ENCODE data around the gene HIRA. TPM values are rescaled to one million over a fixed set of nuclear protein-coding genes. Genes with fewer than 3 reads are reported as not detected.

HIRA gene
- total and polyA plus RNA-seq, 8 donors: 18.4 to 30.6 (median 25.2) TPM

GRCh38 chr22:19289475-19290161 lies 141.9 kb downstream of the HIRA start:
- peaks cover 6 to 37% of the 10 kb centered on the region in 2 donors for H3K4me1 ChIP-seq
- H3K36me3 ChIP-seq: no peaks in the 10 kb centered on the region
- peaks cover 0 to 10% of the 10 kb centered on the region in 2 donors for H3K27me3 ChIP-seq
- TF ChIP-seq CTCF (IDR thresholded peaks at IDR 0.05): no peak
- DNase-seq (no peak), ATAC-seq (no peak)
- intact Hi-C loops (cut with DNase I): no loop called here
- no peak overlapping the region for H3K27ac ChIP-seq
- no peaks in the 10 kb centered on the region for H3K9me3 ChIP-seq
- H3K4me3 ChIP-seq: no peak overlapping the region

DNA sequence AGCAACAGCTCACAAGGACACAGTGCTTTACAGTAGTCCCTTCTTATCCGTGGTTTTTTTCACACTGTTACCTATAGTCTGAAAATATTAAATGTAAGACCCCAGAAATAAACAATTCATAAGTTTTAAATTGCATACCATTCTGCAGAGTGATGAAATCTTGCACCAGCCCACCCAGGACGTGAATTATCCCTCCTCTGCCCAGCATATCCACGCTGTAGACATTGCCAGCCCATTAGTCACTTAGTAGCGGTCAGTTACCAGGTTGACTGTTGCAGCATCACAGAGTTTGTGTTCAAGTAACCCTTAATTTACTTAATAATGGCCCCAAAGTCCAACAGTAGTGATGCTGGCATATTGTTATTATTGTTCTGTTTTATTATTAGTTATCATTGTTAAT lies 143.6 kb downstream of the HIRA start:
- peaks cover 0 to 10% of the 10 kb centered on the region in 2 donors for H3K27me3 ChIP-seq
- ATAC-seq (no peak), DNase-seq (no peak)
- no peaks in the 10 kb centered on the region for H3K36me3 ChIP-seq
- no peak overlapping the region for H3K4me3 ChIP-seq
- intact Hi-C loops (cut with DNase I): no loop called here
- H3K4me1 ChIP-seq: peaks cover 6 to 35% of the 10 kb centered on the region in 2 donors
- TF ChIP-seq CTCF (IDR thresholded peaks at IDR 0.05): no peak
- H3K27ac ChIP-seq: no peak overlapping the region
- no peaks in the 10 kb centered on the region for H3K9me3 ChIP-seq

GRCh38 chr22:19287076-19287707 lies 144.3 kb downstream of the HIRA start:
- TF ChIP-seq CTCF (IDR thresholded peaks at IDR 0.05): no peak
- H3K36me3 ChIP-seq: no peaks in the 10 kb centered on the region
- intact Hi-C loops (cut with DNase I): no loop called here
- ATAC-seq (no peak), DNase-seq (no peak)
- H3K27me3 ChIP-seq: peaks cover 0 to 10% of the 10 kb centered on the region in 2 donors
- H3K9me3 ChIP-seq: no peaks in the 10 kb centered on the region
- H3K27ac ChIP-seq: no peak overlapping the region
- H3K4me1 ChIP-seq: peaks cover 6 to 28% of the 10 kb centered on the region in 2 donors
- H3K4me3 ChIP-seq: no peak overlapping the region

DNA sequence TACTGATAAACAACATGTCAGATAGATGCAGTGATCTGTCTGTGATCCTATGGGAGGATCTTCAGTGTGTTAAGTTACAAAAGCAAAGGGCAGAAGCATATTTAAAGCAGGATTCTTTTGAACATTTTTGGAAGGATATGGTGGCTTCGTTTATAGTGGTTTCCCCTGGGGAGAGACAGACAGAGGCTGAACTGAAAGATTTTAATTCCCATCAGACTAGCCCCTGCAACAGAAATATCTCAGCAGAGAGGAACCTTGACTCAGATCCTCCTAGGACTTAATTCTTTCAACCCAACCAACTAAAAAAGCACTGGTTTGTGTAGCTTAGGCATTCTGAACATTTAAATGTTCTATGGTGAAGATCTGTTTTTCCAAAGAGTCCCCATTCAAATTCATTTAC lies 145.7 kb downstream of the HIRA start:
- intact Hi-C loops (cut with DNase I): no loop called here
- H3K27ac ChIP-seq: peak overlapping the region in 1 of 2 donors; percentile 30
- H3K4me1 ChIP-seq: peaks cover 6 to 22% of the 10 kb centered on the region in 2 donors
- no peaks in the 10 kb centered on the region for H3K36me3 ChIP-seq
- peaks cover 0 to 5% of the 10 kb centered on the region in 2 donors for H3K27me3 ChIP-seq
- H3K4me3 ChIP-seq: no peak overlapping the region
- no peaks in the 10 kb centered on the region for H3K9me3 ChIP-seq
- no peak for TF ChIP-seq CTCF (IDR thresholded peaks at IDR 0.05)
- DNase-seq (no peak), ATAC-seq (no peak)

Other genes starting within 250 kb of the HIRA start
- gene CLTCL1, start 140.0 kb downstream of the HIRA start, total RNA-seq: 1 to 10 TPM; 5.7 to 8.3 TPM
- gene CLTCL1, start 140.0 kb downstream of the HIRA start, polyA plus RNA-seq (ENCODE audit: insufficient read length in 6 of 6): 10 to 100 TPM in 2 of 6 donors, 1 to 10 TPM in 4; 8.4 to 11.3 (median 9.5) TPM
- 10 to 100 TPM; 21.9 to 24.9 TPM for gene MRPL40, start 812 bp upstream of the HIRA start, total RNA-seq
- gene MRPL40, start 812 bp upstream of the HIRA start, polyA plus RNA-seq (ENCODE audit: insufficient read length in 6 of 6): 10 to 100 TPM; 37.1 to 42.6 (median 40.0) TPM
- 10 to 100 TPM; 30.1 to 31.8 TPM for gene C22orf39, start 16.0 kb upstream of the HIRA start, total RNA-seq
- gene C22orf39, start 16.0 kb upstream of the HIRA start, polyA plus RNA-seq (ENCODE audit: insufficient read length in 6 of 6): 10 to 100 TPM; 34.8 to 42.9 (median 38.9) TPM
- gene UFD1, start 47.5 kb upstream of the HIRA start, total RNA-seq: 10 to 100 TPM; 41.7 to 72.9 TPM
- gene UFD1, start 47.5 kb upstream of the HIRA start, polyA plus RNA-seq (ENCODE audit: insufficient read length in 6 of 6): 10 to 100 TPM; 59.0 to 69.4 (median 62.6) TPM
- 10 to 100 TPM in 1 of 2 donors, 1 to 10 TPM in 1; 6.5 to 11.8 TPM for gene CDC45, start 48.2 kb upstream of the HIRA start, total RNA-seq
- 10 to 100 TPM; 13.1 to 23.2 (median 17.3) TPM for gene CDC45, start 48.2 kb upstream of the HIRA start, polyA plus RNA-seq (ENCODE audit: insufficient read length in 6 of 6)
- 10 to 100 TPM; 86.9 to 89.7 TPM for gene CLDN5, start 92.7 kb upstream of the HIRA start, total RNA-seq
- gene CLDN5, start 92.7 kb upstream of the HIRA start, polyA plus RNA-seq (ENCODE audit: insufficient read length in 6 of 6): 10 to 100 TPM; 56.4 to 90.7 (median 60.8) TPM

All from left lung (tissue), 10 donors.